HG03097 (cell line): ENCODE measurements around the gene LRP1B.
"Not testable (repeated sequence)": the region's sequence is repeated elsewhere in the genome, so short reads cannot be mapped to it uniquely, and the experiment has no call there.

Experiments used
- ATAC-seq: cut with Tn5 transposase; IDR thresholded peaks from one replicate; pipeline ENCODE4 v1.9.1; 2021; ENCODE audit not compliant: unreplicated experiment, low FRiP score

LRP1B gene

DNA sequence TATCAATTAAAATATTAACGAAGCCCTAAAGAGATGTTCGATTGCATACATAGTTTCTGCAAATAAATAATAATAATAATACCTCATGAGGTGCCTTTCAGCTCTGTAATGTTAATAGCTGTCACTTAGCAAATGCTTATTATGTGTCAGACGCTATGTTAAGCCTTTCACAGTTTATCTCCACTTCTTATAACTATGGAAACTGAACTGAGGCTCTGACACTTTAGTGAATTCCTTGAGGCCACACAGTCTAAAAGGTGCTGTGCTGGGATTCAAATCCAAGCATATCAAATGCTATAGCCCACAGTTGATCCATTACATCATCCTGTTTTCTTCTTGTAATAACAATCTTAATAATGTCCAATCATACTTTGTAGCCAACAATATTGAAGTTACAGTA is 1779.1 kb downstream of the LRP1B start:
- no peak for ATAC-seq

GRCh38 chr2:140349695-140350094 is 1781.1 kb downstream of the LRP1B start:
- no peak for ATAC-seq

DNA sequence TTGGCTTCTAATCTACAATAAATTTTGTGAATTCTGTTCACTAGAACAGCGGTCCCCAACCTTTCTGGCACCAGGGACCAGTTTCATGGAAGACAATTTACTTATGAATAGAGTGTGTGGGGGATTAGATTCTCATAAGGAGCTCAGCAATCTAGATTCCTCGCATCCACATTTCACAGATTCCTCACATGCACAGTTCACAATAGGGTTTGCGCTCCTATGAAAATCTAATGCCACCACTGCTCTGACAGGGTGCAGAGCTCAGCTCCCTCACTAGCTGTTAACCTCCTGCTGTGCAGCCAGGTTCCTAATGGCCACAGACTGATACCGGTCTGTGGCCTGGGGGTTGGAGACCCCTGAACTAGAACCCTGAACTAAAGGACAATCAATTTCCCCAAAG is 1782.0 kb downstream of the LRP1B start:
- ATAC-seq: no peak

GRCh38 chr2:140344838-140345237 is 1786.0 kb downstream of the LRP1B start:
- ATAC-seq: no peak

GRCh38 chr2:140344266-140344665 is 1786.5 kb downstream of the LRP1B start:
- not testable (repeated sequence) for ATAC-seq

DNA sequence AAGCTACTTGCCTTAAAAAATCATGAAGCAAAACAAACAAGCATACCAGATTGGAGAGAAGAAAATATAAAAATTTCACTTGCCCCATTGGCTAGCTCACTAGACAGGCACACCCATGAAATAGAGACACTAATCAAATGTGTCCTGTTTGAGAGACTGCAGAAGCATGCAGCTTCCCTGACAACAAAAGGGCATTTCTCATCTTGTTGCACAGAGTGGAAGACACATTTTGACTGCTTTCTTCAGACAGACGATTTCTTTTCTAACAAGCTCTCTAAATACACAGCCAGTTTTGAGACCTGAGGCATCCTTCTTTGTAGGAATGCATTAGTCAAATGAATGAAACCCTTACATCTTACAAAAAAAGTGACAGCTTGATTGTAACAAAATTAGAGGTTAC is 1792.0 kb downstream of the LRP1B start:
- ATAC-seq: no peak

GRCh38 chr2:140337061-140337460 is 1793.8 kb downstream of the LRP1B start:
- no peak for ATAC-seq

- no peak for ATAC-seq
Measured at GRCh38 chr2:140316345-140316744, 1814.5 kb downstream of the LRP1B start.

DNA sequence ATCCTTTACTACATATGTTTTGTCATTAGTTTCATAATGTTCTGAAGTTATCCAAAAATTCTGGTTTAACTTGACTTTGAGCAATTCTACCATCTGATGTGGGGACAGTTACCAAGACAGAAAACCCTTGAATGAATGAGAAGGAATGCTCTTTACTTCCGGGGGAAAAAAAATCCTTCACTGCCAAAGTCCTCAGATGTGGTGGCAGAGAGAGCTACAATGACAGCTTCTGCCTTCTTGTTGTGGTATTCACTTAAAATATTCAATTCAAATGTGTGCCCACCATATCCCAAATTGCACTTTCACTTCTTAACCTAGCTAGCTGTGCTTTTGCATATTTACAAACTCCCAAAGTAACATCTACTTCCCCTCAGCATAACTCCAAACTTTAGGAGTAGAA is 1818.9 kb downstream of the LRP1B start:
- ATAC-seq: no peak

GRCh38 chr2:140308706-140309105 is 1822.1 kb downstream of the LRP1B start:
- ATAC-seq: no peak

- ATAC-seq: no peak
Measured at GRCh38 chr2:140307532-140307931, 1823.3 kb downstream of the LRP1B start.

DNA sequence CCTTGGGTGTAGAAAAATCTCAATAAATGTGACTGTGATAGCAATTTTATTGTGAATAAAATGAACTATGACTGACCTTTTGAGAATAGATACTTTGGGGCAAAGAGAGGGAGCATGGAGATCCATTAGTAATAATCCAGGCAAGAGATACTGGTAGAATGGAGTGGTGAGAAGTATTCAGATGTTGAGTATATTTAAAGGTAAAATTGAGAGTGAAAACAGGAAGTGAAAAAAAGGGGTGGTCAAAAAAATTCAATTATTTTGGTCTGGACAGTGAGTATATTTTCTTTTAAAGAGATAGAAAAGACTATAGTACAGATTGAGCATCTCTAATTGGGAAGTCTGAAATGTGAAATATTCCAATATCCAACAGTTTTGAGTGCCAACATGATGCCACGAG is 1835.0 kb downstream of the LRP1B start:
- ATAC-seq: no peak

- no peak for ATAC-seq
Measured at GRCh38 chr2:140288726-140289125, 1842.1 kb downstream of the LRP1B start.

DNA sequence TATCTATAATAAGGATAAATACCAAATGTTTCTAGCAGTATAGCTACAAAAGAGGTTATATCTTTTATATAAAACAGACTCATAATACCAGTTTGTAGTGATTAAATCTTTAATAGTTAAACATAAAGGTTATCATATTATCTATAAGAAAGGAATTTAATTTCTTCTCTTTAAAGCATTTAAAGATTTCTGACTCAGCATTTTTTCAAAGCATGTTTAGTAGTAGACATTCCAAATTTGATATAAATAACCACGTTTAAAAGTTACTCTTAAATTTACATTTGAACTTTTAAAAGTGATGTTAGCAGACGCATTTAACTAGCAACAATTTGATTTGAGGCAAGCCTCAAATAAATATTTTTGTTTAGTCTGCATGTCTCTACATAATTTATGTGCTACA is 1842.6 kb downstream of the LRP1B start:
- ATAC-seq: no peak

DNA sequence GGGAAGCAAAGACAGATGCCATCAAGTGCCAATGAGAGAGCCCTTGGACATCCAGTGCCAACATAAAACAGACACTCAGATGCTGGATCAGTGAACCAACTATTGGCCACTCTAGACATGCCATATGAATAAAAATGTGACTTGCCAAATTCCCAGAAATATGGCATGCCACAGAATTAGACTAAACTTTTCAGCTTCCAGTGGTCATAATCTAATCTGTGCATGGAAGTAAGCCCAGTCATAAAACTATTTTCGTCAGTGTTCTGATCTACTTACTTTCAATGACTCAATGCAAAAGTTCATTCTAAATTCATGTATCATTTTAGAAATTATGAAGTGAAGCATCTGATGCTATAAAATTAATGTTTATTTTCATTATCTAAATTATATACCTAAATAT is 1844.4 kb downstream of the LRP1B start:
- ATAC-seq: no peak

- ATAC-seq: not testable (repeated sequence)
Measured at GRCh38 chr2:140277344-140277743, 1853.5 kb downstream of the LRP1B start.

- no peak for ATAC-seq
Measured at GRCh38 chr2:140276661-140277060, 1854.2 kb downstream of the LRP1B start.

DNA sequence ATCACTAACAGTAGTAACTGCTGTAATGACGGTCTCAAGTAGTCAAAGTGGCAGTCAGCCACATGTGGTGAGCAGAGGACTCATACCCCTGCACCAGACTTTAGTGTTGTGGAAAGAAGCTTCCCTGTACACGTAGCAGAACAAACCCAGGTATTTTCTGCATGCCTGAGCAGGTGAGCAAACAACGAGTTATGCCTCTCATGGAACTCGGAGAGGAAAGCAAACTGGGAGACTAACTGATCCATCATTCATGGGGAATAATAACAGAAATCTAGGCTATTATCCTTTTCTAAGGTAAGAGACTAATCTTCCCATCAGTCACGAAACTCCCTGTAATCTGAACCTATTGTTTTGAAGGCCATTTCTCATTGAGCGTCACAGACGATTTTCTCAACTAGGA is 1855.4 kb downstream of the LRP1B start:
- ATAC-seq: no peak

DNA sequence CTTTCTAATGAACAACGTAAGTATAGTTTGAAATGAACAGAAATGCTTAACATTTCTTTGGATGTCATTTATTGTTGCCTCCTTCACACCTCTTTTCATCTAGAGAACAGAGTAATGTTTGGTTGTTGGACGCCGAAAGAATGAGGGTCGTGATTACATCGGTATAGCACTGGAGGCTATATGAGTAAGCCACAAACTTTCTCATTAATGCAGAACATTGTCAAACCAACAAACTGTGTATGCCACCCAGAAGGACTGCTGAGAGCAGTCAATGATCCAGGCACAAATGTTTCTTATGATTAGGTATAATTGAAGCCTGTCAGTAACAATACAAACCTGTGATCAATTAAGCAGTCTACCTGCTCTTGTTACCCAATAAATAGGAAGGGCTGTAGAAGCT is 1855.9 kb downstream of the LRP1B start:
- no peak for ATAC-seq

DNA sequence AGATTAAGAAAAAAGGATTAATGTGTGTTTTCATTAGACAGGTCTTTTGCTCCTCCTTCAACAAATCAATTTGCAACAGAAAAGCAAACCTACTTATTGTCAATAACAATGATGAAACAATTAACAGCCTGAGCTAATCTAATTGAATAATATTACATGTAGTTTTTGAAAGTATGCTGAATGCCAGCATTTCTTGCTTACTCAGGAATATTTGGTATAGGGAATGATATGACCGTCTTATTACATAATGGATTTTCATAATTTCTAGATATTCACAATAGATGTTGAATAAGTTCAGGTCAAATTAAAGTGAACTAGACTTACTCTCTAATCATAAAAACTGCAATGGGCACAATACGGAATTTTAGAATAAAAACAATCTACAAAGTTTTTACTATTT is 1856.9 kb downstream of the LRP1B start:
- no peak for ATAC-seq

- ATAC-seq: no peak
Measured at GRCh38 chr2:140273408-140273807, 1857.4 kb downstream of the LRP1B start.

DNA sequence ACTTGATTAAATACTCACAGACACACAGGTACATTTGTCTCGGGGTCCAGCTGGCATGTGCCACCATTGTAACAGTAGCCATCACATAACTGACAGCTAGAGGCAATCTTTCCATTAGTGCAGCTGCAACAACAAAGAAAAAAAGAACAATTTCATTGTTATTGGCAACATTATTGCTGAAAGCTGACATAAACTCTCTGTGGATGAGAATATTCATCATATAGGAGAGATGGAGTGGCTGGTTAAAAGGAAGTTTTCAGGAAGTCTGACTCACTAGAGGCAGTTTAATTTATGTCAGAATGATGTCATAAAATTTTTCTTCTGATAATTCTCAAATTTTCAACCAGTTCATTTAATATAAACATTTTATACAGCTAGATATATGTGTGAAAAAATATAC is 1860.6 kb downstream of the LRP1B start:
- ATAC-seq: no peak

GRCh38 chr2:140269000-140269399 is 1861.8 kb downstream of the LRP1B start:
- ATAC-seq: no peak

DNA sequence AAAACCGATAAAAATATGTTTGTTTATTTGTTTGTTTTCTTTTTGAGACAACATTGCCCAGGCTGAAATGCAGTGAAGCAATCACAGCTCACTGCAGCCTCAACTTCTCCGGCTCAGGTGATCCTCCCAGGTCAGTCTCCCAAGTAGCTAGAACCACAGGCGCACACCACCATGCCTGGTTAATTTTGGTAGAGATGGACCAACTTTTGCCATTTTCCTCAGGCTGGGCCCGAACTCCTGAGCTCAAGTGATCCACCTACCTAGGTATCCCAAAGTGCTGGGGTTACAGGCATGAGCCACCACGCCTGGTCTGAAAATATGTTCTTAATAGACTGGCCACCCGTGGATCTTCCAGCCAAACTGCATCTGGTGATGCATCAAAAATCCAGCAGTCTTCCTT is 1867.9 kb downstream of the LRP1B start:
- no peak for ATAC-seq
